GM12878 (cell line): ENCODE data around the gene FGF12. TPM values are rescaled to one million over a fixed set of nuclear protein-coding genes. Genes with fewer than 3 reads are reported as not detected.

ENCODE experiments used
- ATAC-seq: fragments of 200-7000 bp; cut with Tn5 transposase; 3 replicates; pipeline ENCODE4 v1.9.1; 2020; ENCODE audit warnings: mild to moderate bottlenecking, moderate library complexity
- BruUV-seq: library from RNA; stranded (reverse); fragments of 400-500 nt; replicated peaks from 2 replicates; lab custom pipeline; 2021; lab: Mats Ljungman, UMichigan
- CTCF ChIA-PET: fragments of 300-600 bp; sonication (Branson Sonifier 250); formaldehyde crosslinking; extraction: SDS; loops from one replicate; lab custom pipeline; 2021; ENCODE audit warnings: inconsistent platforms; lab: Yijun Ruan, JAX
- POLR2A ChIA-PET: fragments of 350-600 bp; formaldehyde crosslinking; extraction: SDS; loops from one replicate; lab custom pipeline; 2021; ENCODE audit warnings: inconsistent platforms; lab: Charles Lee
- RAD21 ChIA-PET: fragments of 300-600 bp; sonication (Branson Sonifier 250); formaldehyde crosslinking; loops from one replicate; lab custom pipeline; 2023; ENCODE audit warnings: antibody characterized with exemption; ENCODE audit not compliant: unreplicated experiment; lab: Charles Lee
- SMC1A ChIA-PET: fragments of 300-600 bp; sonication (Branson Sonifier 250); formaldehyde crosslinking; loops from one replicate; lab custom pipeline; 2023; ENCODE audit not compliant: unreplicated experiment, uncharacterized antibody; lab: Charles Lee
- DNase-seq: peaks from one replicate; pipeline ENCODE4 v3.0.0-alpha.2; 2011; ENCODE audit warnings: low read depth, low spot score
- FAIRE-seq: peaks from 3 replicates; lab custom pipeline; 2011; peaks lifted over from hg19 to GRCh38; lab: Jason Lieb, UNC
- H2AFZ ChIP-seq: 2 replicates; pipeline ENCODE4 v1.6.0; 2011; ENCODE audit warnings: low read depth, low read length, control low read depth; ENCODE audit not compliant: control insufficient read depth
- H3K27ac ChIP-seq: 2 replicates; pipeline ENCODE4 v1.5.1; 2011; ENCODE audit warnings: control low read depth; ENCODE audit not compliant: control insufficient read depth, insufficient read depth
- H3K27me3 ChIP-seq, 2 experiments: replicated peaks in 1 of 2; 2 replicates each; pipeline versions ENCODE4 v1.6.0 to v1.6.1; 2011; ENCODE audit warnings: low read length in 1 of 2; ENCODE audit not compliant: control insufficient read depth in 2 of 2, insufficient read depth in 2 of 2
- H3K36me3 ChIP-seq, 2 experiments: 2 replicates each; pipeline ENCODE4 v1.5.1; 2011; ENCODE audit warnings: low read length in 1 of 2; ENCODE audit not compliant: control insufficient read depth in 2 of 2, insufficient read depth in 2 of 2
- H3K4me1 ChIP-seq: 2 replicates; pipeline ENCODE4 v1.6.1; 2011; ENCODE audit warnings: mild to moderate bottlenecking, low read length, moderate library complexity, mixed read lengths; ENCODE audit not compliant: control insufficient read depth, insufficient read depth
- H3K4me2 ChIP-seq: 2 replicates; pipeline ENCODE4 v1.6.0; 2011; ENCODE audit warnings: control low read depth; ENCODE audit not compliant: control insufficient read depth, insufficient read depth
- H3K4me3 ChIP-seq: fragments of 200-600 bp; sonication (generic); 2 replicates; pipeline ENCODE4 v1.5.1; 2016
- H3K79me2 ChIP-seq: 2 replicates; pipeline ENCODE4 v1.6.0; 2011; ENCODE audit warnings: low read length; ENCODE audit not compliant: control insufficient read depth, insufficient read depth
- H3K9ac ChIP-seq: 2 replicates; pipeline ENCODE4 v1.8.0; 2011; ENCODE audit warnings: low read length, control low read depth, mixed read lengths; ENCODE audit not compliant: control insufficient read depth, insufficient read depth
- H3K9me3 ChIP-seq: replicated peaks from 3 replicates; pipeline ENCODE4 v1.5.1; 2011; ENCODE audit warnings: mild to moderate bottlenecking, low read length; ENCODE audit not compliant: control insufficient read depth, insufficient read depth
- H4K20me1 ChIP-seq: 2 replicates; pipeline ENCODE4 v1.6.0; 2011; ENCODE audit not compliant: control insufficient read depth, insufficient read depth
- CHD4 ChIP-seq: fragments of 200-600 bp; sonication (generic); IDR thresholded peaks from 2 replicates; pipeline ENCODE4 v1.6.1; 2016; ENCODE audit warnings: mild to moderate bottlenecking
- EED ChIP-seq: sonication (generic); IDR thresholded peaks from 2 replicates; pipeline ENCODE4 v1.6.1; 2016; ENCODE audit warnings: antibody characterized with exemption, low read depth
- GATAD2B ChIP-seq: fragments of 450-650 bp; conservative IDR thresholded peaks from 2 replicates; pipeline ENCODE4 v1.6.1; 2017; ENCODE audit warnings: low read depth, mild to moderate bottlenecking, moderate library complexity
- HCFC1 ChIP-seq: fragments of 150-350 bp; IDR thresholded peaks from 2 replicates; pipeline ENCODE4 v1.6.1; 2014; ENCODE audit warnings: low read length
- HDGF ChIP-seq: fragments of 450-650 bp; IDR thresholded peaks from 2 replicates; pipeline ENCODE4 v1.6.1; 2016; ENCODE audit warnings: antibody characterized with exemption
- NFIC ChIP-seq: IDR thresholded peaks from 2 replicates; pipeline ENCODE4 v1.6.1; 2012; ENCODE audit warnings: low read depth, mild to moderate bottlenecking, inconsistent platforms, low read length, moderate library complexity
- NR2C2 ChIP-seq: IDR thresholded peaks from 2 replicates; pipeline ENCODE4 v1.6.1; 2011; ENCODE audit warnings: borderline replicate concordance, low read depth; ENCODE audit not compliant: control insufficient read depth, insufficient read length
- NR2F1 ChIP-seq: fragments of 450-650 bp; conservative IDR thresholded peaks from 2 replicates; pipeline ENCODE4 v1.6.1; 2017; ENCODE audit warnings: mild to moderate bottlenecking
- PAX8 ChIP-seq: fragments of 450-650 bp; IDR thresholded peaks from 2 replicates; pipeline ENCODE4 v1.6.1; 2017; ENCODE audit warnings: mild to moderate bottlenecking, moderate library complexity
- SREBF1 ChIP-seq: IDR thresholded peaks from 2 replicates; pipeline ENCODE4 v1.6.1; 2012; ENCODE audit warnings: mild to moderate bottlenecking, low read length
- SREBF2 ChIP-seq: IDR thresholded peaks from 2 replicates; pipeline ENCODE4 v1.6.1; 2012; ENCODE audit warnings: mild to moderate bottlenecking, low read length
- STAT1 ChIP-seq: fragments of 450-650 bp; conservative IDR thresholded peaks from 2 replicates; pipeline ENCODE4 v1.6.1; 2014; ENCODE audit warnings: antibody characterized with exemption, mild to moderate bottlenecking
- TCF12 ChIP-seq: IDR thresholded peaks from 2 replicates; pipeline ENCODE4 v1.6.1; 2011; ENCODE audit warnings: low read depth, mild to moderate bottlenecking, low read length
- WGBS: methylation state at CpG from one replicate; pipeline ENCODE4 v1.1.6; 2016; ENCODE audit warnings: low lambda C conversion rate; ENCODE audit not compliant: insufficient replicate concordance, insufficient coverage; ENCODE audit errors: missing lambda C conversion rate; 5-methylcytosine and 5-hydroxymethylcytosine counted together
- in situ Hi-C: fragments of 300-500 bp; cut with MboI; formaldehyde crosslinking; loops from 9 replicates; pipeline ENCODE4 v1.14.3; 2018; ENCODE audit warnings: mixed read lengths
- intact Hi-C: fragments of 100-400 bp; cut with micrococcal nuclease; formaldehyde crosslinking; loops from one replicate; pipeline ENCODE4 v1.14.2; 2022; ENCODE audit not compliant: unreplicated experiment
- polyA plus RNA-seq, 11 experiments: library from polyadenylated mRNA; depleted of rRNA in 4 of 11; unstranded in 6 of 11; stranded (reverse) in 5 of 11; fragments of >200 nt; fragmentation: Nextera tagmentation in 4 of 11; fragmentation: Illumina TruSeq in 1 of 11; extraction: Ambion mirVana in 4 of 11; extraction: Trizol in 1 of 11; gene quantifications; 1 replicate in 1 of 11; 2 replicates in 10 of 11; pipeline versions ENCODE4 v1.2.1 to v1.2.3, GENCODE V29; 2011 to 2016; ENCODE audit warnings: inconsistent platforms in 2 of 11, missing spikeins in 2 of 11, low read depth in 1 of 11
- total RNA-seq, 4 experiments: library from RNA; depleted of rRNA in 3 of 4; stranded (reverse); fragments of >200 nt in 3 of 4; fragmentation: Illumina TruSeq in 1 of 4; extraction: Trizol in 1 of 4; gene quantifications; 2 replicates each; pipeline versions ENCODE4 v1.2.1 to v1.2.3, GENCODE V29; 2013 to 2021
- TF ChIP-seq, protein P1 (sequence below): IDR thresholded peaks from 2 replicates; pipeline ENCODE4 v1.6.1; 2012; ENCODE audit warnings: low read depth, low read length, improper control_type of control experiment
- TF ChIP-seq, protein P2 (sequence below): fragments of 450-650 bp; IDR thresholded peaks from 2 replicates; pipeline ENCODE4 v1.6.1; 2016; ENCODE audit warnings: mild to moderate bottlenecking
- TF ChIP-seq, protein P3 (sequence below): fragments of 450-650 bp; IDR thresholded peaks from 2 replicates; pipeline ENCODE4 v1.6.1; 2017; ENCODE audit warnings: mild to moderate bottlenecking, moderate library complexity
- TF ChIP-seq, protein P4 (sequence below): fragments of 450-650 bp; formaldehyde crosslinking; IDR thresholded peaks from 2 replicates; pipeline ENCODE4 v1.4.0; 2020; ENCODE audit warnings: mild to moderate bottlenecking, moderate library complexity

The FGF12 gene
- total and polyA plus RNA-seq, 10 of the 15 experiments (the other 5 are each of a cell fraction or from before 2014, with no cell fraction given) = 0.03 to 0.43 (median 0.13) TPM; not detected in 7

DNA sequence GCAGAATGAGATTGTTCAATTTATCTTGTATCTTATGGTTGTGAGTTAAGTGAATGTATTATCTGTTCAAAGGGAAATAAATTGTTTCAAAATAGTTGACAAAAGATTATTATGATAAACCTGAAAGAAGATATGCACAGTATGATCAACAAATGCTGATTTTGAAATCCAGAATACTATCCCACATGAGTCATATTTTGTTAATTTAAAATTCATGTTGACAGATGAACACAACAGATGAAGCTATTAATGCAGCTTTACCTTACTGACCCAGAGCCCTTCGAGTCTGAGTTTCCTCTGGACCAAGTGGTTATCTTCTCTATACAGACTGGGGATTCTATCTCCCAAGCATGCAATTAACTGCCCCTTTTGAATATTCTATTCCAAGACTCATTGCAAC, 482.8 kb downstream of the FGF12 start:
- Histone ChIP-seq H3K4me2 (no peak overlapping the region), H3K4me1 (no peaks in the 10 kb centered on the region), H2AFZ (no peak overlapping the region), H3K9me3 (no peaks in the 10 kb centered on the region), H3K27ac (no peak overlapping the region), H3K4me3 (no peak overlapping the region), H3K79me2 (no peaks in the 10 kb centered on the region), H3K36me3 (no peaks in the 10 kb centered on the region), H4K20me1 (no peaks in the 10 kb centered on the region), H3K27me3 (no peaks in the 10 kb centered on the region), H3K9ac (no peak overlapping the region)
- ChIA-PET RAD21 (no interaction called here), POLR2A (no interaction called here), CTCF (no interaction called here), SMC1A (no interaction called here)
- no TSS peak for BruUV-seq
- ATAC-seq = no peak
- intact Hi-C loops (no loop called here), in situ Hi-C loops (no loop called here)
- WGBS = 0% methylated on average over 1 of the region's 1 CpG
- FAIRE-seq = no peak
- no peak for DNase-seq
- TF ChIP-seq HCFC1 (no peak), SREBF1 (no peak), NFIC (no peak), NR2F1 (no peak), NR2C2 (no peak), GATAD2B (no peak), PAX8 (no peak), SREBF2 (no peak), TCF12 (no peak), CHD4 (no peak), STAT1 (no peak), EED (no peak), HDGF (no peak)
- TF ChIP-seq, protein P1, sequence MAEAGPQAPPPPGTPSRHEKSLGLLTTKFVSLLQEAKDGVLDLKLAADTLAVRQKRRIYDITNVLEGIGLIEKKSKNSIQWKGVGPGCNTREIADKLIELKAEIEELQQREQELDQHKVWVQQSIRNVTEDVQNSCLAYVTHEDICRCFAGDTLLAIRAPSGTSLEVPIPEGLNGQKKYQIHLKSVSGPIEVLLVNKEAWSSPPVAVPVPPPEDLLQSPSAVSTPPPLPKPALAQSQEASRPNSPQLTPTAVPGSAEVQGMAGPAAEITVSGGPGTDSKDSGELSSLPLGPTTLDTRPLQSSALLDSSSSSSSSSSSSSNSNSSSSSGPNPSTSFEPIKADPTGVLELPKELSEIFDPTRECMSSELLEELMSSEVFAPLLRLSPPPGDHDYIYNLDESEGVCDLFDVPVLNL = no peak
- TF ChIP-seq, protein P2, sequence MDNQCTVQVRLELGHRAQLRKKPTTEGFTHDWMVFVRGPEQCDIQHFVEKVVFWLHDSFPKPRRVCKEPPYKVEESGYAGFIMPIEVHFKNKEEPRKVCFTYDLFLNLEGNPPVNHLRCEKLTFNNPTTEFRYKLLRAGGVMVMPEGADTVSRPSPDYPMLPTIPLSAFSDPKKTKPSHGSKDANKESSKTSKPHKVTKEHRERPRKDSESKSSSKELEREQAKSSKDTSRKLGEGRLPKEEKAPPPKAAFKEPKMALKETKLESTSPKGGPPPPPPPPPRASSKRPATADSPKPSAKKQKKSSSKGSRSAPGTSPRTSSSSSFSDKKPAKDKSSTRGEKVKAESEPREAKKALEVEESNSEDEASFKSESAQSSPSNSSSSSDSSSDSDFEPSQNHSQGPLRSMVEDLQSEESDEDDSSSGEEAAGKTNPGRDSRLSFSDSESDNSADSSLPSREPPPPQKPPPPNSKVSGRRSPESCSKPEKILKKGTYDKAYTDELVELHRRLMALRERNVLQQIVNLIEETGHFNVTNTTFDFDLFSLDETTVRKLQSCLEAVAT = no peak
- TF ChIP-seq, protein P3, sequence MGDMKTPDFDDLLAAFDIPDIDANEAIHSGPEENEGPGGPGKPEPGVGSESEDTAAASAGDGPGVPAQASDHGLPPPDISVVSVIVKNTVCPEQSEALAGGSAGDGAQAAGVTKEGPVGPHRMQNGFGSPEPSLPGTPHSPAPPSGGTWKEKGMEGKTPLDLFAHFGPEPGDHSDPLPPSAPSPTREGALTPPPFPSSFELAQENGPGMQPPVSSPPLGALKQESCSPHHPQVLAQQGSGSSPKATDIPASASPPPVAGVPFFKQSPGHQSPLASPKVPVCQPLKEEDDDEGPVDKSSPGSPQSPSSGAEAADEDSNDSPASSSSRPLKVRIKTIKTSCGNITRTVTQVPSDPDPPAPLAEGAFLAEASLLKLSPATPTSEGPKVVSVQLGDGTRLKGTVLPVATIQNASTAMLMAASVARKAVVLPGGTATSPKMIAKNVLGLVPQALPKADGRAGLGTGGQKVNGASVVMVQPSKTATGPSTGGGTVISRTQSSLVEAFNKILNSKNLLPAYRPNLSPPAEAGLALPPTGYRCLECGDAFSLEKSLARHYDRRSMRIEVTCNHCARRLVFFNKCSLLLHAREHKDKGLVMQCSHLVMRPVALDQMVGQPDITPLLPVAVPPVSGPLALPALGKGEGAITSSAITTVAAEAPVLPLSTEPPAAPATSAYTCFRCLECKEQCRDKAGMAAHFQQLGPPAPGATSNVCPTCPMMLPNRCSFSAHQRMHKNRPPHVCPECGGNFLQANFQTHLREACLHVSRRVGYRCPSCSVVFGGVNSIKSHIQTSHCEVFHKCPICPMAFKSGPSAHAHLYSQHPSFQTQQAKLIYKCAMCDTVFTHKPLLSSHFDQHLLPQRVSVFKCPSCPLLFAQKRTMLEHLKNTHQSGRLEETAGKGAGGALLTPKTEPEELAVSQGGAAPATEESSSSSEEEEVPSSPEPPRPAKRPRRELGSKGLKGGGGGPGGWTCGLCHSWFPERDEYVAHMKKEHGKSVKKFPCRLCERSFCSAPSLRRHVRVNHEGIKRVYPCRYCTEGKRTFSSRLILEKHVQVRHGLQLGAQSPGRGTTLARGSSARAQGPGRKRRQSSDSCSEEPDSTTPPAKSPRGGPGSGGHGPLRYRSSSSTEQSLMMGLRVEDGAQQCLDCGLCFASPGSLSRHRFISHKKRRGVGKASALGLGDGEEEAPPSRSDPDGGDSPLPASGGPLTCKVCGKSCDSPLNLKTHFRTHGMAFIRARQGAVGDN = no peak
- TF ChIP-seq, protein P4, sequence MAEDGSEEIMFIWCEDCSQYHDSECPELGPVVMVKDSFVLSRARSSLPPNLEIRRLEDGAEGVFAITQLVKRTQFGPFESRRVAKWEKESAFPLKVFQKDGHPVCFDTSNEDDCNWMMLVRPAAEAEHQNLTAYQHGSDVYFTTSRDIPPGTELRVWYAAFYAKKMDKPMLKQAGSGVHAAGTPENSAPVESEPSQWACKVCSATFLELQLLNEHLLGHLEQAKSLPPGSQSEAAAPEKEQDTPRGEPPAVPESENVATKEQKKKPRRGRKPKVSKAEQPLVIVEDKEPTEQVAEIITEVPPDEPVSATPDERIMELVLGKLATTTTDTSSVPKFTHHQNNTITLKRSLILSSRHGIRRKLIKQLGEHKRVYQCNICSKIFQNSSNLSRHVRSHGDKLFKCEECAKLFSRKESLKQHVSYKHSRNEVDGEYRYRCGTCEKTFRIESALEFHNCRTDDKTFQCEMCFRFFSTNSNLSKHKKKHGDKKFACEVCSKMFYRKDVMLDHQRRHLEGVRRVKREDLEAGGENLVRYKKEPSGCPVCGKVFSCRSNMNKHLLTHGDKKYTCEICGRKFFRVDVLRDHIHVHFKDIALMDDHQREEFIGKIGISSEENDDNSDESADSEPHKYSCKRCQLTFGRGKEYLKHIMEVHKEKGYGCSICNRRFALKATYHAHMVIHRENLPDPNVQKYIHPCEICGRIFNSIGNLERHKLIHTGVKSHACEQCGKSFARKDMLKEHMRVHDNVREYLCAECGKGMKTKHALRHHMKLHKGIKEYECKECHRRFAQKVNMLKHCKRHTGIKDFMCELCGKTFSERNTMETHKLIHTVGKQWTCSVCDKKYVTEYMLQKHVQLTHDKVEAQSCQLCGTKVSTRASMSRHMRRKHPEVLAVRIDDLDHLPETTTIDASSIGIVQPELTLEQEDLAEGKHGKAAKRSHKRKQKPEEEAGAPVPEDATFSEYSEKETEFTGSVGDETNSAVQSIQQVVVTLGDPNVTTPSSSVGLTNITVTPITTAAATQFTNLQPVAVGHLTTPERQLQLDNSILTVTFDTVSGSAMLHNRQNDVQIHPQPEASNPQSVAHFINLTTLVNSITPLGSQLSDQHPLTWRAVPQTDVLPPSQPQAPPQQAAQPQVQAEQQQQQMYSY (CRISPR knock-in tag) = no peak
